ENCODE results near the gene PTGDS.

GRCh38 chr9:136982232-136983051, 5.1 kb downstream of the PTGDS start, which contains the start of gene LCNL1:
- no peak for TF ChIP-seq CTCF (IDR thresholded peaks at IDR 0.05)
- no peak for TF ChIP-seq POLR2AphosphoS5 (IDR thresholded peaks at IDR 0.05)
- TF ChIP-seq POLR2A (IDR thresholded peaks at IDR 0.05; ENCODE audit: low read depth), result no peak
- no peak for TF ChIP-seq EP300 (IDR thresholded peaks at IDR 0.05)

Data from esophagus muscularis mucosa (tissue), 4 donors.